PC-3 (cell line): ENCODE measurements around the gene ARHGEF2. TPM values are rescaled to one million over a fixed set of nuclear protein-coding genes. Genes with fewer than 3 reads are reported as not detected.

ENCODE experiments used
- ATAC-seq: fragments of 200-7000 bp; cut with Tn5 transposase; 2 replicates; pipeline ENCODE4 v1.9.1; 2020; ENCODE audit warnings: mild to moderate bottlenecking, moderate library complexity
- BruUV-seq: library from RNA; stranded (reverse); fragments of 400-500 nt; replicated peaks from 2 replicates; lab custom pipeline; 2021; lab: Mats Ljungman, UMichigan
- CTCF ChIA-PET: fragments of 300-600 bp; sonication (Branson Sonifier 250); formaldehyde crosslinking; loops from one replicate; lab custom pipeline; 2022; ENCODE audit warnings: antibody characterized with exemption; lab: Charles Lee
- POLR2A ChIA-PET: fragments of 300-600 bp; sonication (Branson Sonifier 250); formaldehyde crosslinking; loops from one replicate; lab custom pipeline; 2022; ENCODE audit warnings: antibody characterized with exemption; ENCODE audit not compliant: unreplicated experiment; lab: Charles Lee
- DNase-seq: peaks from one replicate; pipeline ENCODE4 v3.0.0-alpha.2; 2015
- H2AFZ ChIP-seq: fragments of 300-600 bp; sonication (generic); 2 replicates; pipeline ENCODE4 v1.6.0; 2016; ENCODE audit warnings: antibody characterized with exemption, low read length
- H3F3A ChIP-seq: fragments of 300-600 bp; sonication (generic); one replicate; pipeline ENCODE4 v1.6.0; 2017; ENCODE audit warnings: antibody characterized with exemption, low read length, control low read depth, mild to moderate bottlenecking; ENCODE audit not compliant: unreplicated experiment
- H3K27ac ChIP-seq: fragments of 300-600 bp; sonication (generic); 2 replicates; pipeline ENCODE4 v1.5.1; 2016; ENCODE audit warnings: mild to moderate bottlenecking, low read length
- H3K27me3 ChIP-seq: fragments of 300-600 bp; sonication (generic); 2 replicates; pipeline ENCODE4 v1.6.1; 2016; ENCODE audit warnings: low read length, mixed read lengths
- H3K36me3 ChIP-seq: fragments of 300-600 bp; sonication (generic); 2 replicates; pipeline ENCODE4 v1.6.1; 2016; ENCODE audit warnings: low read depth, mixed run types, low read length, mixed read lengths
- H3K4me1 ChIP-seq: fragments of 300-600 bp; sonication (generic); 2 replicates; pipeline ENCODE4 v1.5.1; 2016; ENCODE audit warnings: low read length; ENCODE audit not compliant: insufficient read depth
- H3K4me2 ChIP-seq: fragments of 300-600 bp; sonication (generic); 2 replicates; pipeline ENCODE4 v1.6.0; 2016; ENCODE audit warnings: low read length
- H3K4me3 ChIP-seq: fragments of 300-600 bp; sonication (generic); 2 replicates; pipeline ENCODE4 v1.5.1; 2016; ENCODE audit warnings: mild to moderate bottlenecking, low read length, mixed read lengths
- H3K79me2 ChIP-seq: fragments of 300-600 bp; sonication (generic); 2 replicates; pipeline ENCODE4 v1.6.1; 2017; ENCODE audit warnings: low read length, mixed read lengths
- H3K9ac ChIP-seq: fragments of 300-600 bp; sonication (generic); 2 replicates; pipeline ENCODE4 v1.6.0; 2016; ENCODE audit warnings: mild to moderate bottlenecking, low read length
- H3K9me2 ChIP-seq: fragments of 300-600 bp; sonication (generic); replicated peaks from 2 replicates; pipeline ENCODE4 v1.6.1; 2016; ENCODE audit warnings: mixed run types, low read length, mixed read lengths
- H3K9me3 ChIP-seq: fragments of 300-600 bp; sonication (generic); 2 replicates; pipeline ENCODE4 v1.6.1; 2016; ENCODE audit warnings: low read length, mixed read lengths
- H4K20me1 ChIP-seq: fragments of 300-600 bp; sonication (generic); 2 replicates; pipeline ENCODE4 v1.6.1; 2016; ENCODE audit warnings: low read length, mixed read lengths
- EZH2 ChIP-seq: fragments of 300-600 bp; sonication (generic); IDR thresholded peaks from one replicate; pipeline ENCODE4 v1.6.1; 2017; ENCODE audit warnings: antibody characterized with exemption, mild to moderate bottlenecking, low read length; ENCODE audit not compliant: unreplicated experiment
- EZH2phosphoT487 ChIP-seq: fragments of 300-600 bp; sonication (generic); IDR thresholded peaks from 2 replicates; pipeline ENCODE4 v1.6.1; 2018; ENCODE audit warnings: mild to moderate bottlenecking, antibody characterized with exemption, low read length, borderline replicate concordance
- intact Hi-C: fragments of 100-400 bp; cut with micrococcal nuclease; formaldehyde crosslinking; loops from 2 replicates; pipeline ENCODE4 v1.9.0; 2023
- total RNA-seq: library from RNA; depleted of rRNA; stranded (reverse); fragments of >200 nt; gene quantifications from 2 replicates; pipeline ENCODE4 v1.2.3, GENCODE V29; 2014
- TF ChIP-seq, protein P1 (sequence below): fragments of 300-600 bp; sonication (generic); conservative IDR thresholded peaks from 2 replicates; pipeline ENCODE4 v1.5.1; 2017; ENCODE audit warnings: antibody characterized with exemption, low read depth, mild to moderate bottlenecking, low read length

The ARHGEF2 gene
- total RNA-seq, 1 experiment from 2014 or later: 65.9 TPM

DNA sequence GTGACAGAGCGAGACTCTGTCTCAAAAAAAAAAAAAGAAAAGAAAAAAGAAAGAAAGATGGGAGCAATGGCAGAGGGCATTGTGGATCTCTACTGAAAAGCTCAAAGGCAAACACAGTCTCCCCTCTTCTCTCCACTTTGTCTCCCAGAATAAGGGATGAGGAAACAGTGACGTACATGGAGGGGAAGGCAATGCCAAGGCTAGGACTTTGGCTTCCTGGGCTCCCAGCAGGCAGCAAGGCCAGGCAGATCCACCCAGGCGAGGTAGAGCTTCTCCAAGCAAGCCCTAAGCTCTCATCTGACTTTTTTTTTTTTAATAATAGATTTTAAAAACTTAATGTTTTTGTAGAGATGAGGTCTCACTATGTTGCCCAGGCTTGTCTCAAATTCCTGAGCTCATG is 4.6 kb downstream of the ARHGEF2 start:
- H3K9me3 ChIP-seq: no peaks in the 10 kb centered on the region
- no peaks in the 10 kb centered on the region for H3K9me2 ChIP-seq
- peaks cover 98% of the 10 kb centered on the region for H3K79me2 ChIP-seq
- H3K4me1 ChIP-seq: peaks cover 43% of the 10 kb centered on the region
- H2AFZ ChIP-seq: no peak overlapping the region
- H4K20me1 ChIP-seq: peaks cover 20% of the 10 kb centered on the region
- no peak overlapping the region for H3K9ac ChIP-seq
- peaks cover 4% of the 10 kb centered on the region for H3K36me3 ChIP-seq
- H3K4me3 ChIP-seq: no peak overlapping the region
- no peaks in the 10 kb centered on the region for H3K27me3 ChIP-seq
- H3K4me2 ChIP-seq: no peak overlapping the region
- H3F3A ChIP-seq: no peaks in the 10 kb centered on the region
- TF ChIP-seq, protein P1, sequence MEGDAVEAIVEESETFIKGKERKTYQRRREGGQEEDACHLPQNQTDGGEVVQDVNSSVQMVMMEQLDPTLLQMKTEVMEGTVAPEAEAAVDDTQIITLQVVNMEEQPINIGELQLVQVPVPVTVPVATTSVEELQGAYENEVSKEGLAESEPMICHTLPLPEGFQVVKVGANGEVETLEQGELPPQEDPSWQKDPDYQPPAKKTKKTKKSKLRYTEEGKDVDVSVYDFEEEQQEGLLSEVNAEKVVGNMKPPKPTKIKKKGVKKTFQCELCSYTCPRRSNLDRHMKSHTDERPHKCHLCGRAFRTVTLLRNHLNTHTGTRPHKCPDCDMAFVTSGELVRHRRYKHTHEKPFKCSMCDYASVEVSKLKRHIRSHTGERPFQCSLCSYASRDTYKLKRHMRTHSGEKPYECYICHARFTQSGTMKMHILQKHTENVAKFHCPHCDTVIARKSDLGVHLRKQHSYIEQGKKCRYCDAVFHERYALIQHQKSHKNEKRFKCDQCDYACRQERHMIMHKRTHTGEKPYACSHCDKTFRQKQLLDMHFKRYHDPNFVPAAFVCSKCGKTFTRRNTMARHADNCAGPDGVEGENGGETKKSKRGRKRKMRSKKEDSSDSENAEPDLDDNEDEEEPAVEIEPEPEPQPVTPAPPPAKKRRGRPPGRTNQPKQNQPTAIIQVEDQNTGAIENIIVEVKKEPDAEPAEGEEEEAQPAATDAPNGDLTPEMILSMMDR: no peak
- TF ChIP-seq EZH2phosphoT487 (no peak), EZH2 (no peak)
- no peak overlapping the region for H3K27ac ChIP-seq
- CTCF ChIA-PET: interaction anchor here (0.7 kb wide), 1 partner anchor 112 kb away, joined by 3 read pairs; no protein-coding TSS in a partner anchor
- intact Hi-C loops: no loop called here
- DNase-seq (no peak), ATAC-seq (no peak)
- BruUV-seq: no TSS peak
- POLR2A ChIA-PET: no interaction called here

DNA sequence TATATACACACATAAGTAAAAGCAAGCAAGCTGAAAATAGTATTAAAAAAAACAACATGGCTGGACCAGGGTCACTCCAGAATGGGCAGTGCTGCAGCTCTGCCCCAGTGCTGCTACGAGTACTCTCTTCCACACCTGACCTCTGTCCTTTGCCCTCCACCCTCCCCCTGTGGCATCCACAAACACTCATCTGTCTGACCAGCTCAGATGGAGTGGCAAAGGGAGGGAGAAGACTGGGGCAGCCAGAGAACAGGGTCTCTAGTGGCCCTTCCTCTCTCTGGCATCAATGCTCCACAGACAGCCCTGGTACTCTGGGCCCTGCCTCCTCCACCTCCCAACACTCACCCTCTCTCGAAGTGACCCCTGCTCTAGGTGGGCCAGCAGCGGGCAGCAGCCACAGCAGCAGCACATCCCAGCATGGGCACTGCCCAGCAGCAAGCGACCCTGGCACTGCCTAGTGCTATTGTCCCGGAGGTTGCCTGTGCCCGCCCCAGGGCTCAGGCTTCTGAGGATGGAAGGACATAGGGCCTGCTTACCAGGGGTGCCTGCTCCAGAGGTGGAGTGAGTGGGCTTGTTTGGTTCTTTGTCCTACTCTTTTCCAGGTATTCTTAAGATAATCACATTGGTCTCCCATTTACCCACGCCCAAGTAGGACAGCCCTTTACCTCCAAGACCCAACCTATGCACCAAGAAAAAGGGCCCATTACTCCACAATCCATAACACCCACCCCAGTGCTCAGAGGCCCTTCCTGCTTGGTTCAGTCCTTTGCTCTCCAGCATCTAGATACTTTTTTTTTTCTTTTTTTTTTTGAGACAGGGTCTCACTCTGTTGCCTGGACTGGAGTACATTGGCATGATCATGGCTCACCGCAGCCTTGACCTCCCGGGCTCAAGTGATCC is 6.2 kb downstream of the ARHGEF2 start:
- Histone ChIP-seq H3F3A (no peaks in the 10 kb centered on the region), H3K4me1 (peaks cover 40% of the 10 kb centered on the region), H3K9ac (no peak overlapping the region), H3K36me3 (peaks cover 20% of the 10 kb centered on the region), H3K27me3 (no peaks in the 10 kb centered on the region), H3K79me2 (peaks cover 92% of the 10 kb centered on the region), H4K20me1 (peaks cover 20% of the 10 kb centered on the region), H3K4me3 (no peak overlapping the region), H3K9me3 (no peaks in the 10 kb centered on the region), H3K4me2 (no peak overlapping the region), H3K9me2 (no peaks in the 10 kb centered on the region), H3K27ac (no peak overlapping the region), H2AFZ (no peak overlapping the region)
- intact Hi-C loops: no loop called here
- no peak for DNase-seq
- no TSS peak for BruUV-seq
- no peak for ATAC-seq
- TF ChIP-seq EZH2 (no peak), EZH2phosphoT487 (no peak)
- TF ChIP-seq, protein P1: no peak
- ChIA-PET CTCF (no interaction called here), POLR2A (no interaction called here)
